Vagina (tissue), 2 donors: ENCODE results near the gene IL1RAPL2.

Experiments used
- POLR2A ChIP-seq, 2 donors: fragments of 450-650 bp; IDR thresholded peaks; one replicate each; pipeline ENCODE4 v1.6.1; 2017; ENCODE audit warnings: antibody characterized with exemption in 2 of 2, mild to moderate bottlenecking in 2 of 2, moderate library complexity in 2 of 2
- TF ChIP-seq, protein P1 (sequence below), 3 experiments: fragments of 450-650 bp in 2 of 3; fragments of 200-600 bp in 1 of 3; sonication (generic) in 1 of 3; IDR thresholded peaks; one replicate each; pipeline ENCODE4 v1.5.1; 2017 to 2019; ENCODE audit warnings: antibody characterized with exemption in 3 of 3, mild to moderate bottlenecking in 2 of 3, moderate library complexity in 2 of 3

- TF ChIP-seq, protein P1, sequence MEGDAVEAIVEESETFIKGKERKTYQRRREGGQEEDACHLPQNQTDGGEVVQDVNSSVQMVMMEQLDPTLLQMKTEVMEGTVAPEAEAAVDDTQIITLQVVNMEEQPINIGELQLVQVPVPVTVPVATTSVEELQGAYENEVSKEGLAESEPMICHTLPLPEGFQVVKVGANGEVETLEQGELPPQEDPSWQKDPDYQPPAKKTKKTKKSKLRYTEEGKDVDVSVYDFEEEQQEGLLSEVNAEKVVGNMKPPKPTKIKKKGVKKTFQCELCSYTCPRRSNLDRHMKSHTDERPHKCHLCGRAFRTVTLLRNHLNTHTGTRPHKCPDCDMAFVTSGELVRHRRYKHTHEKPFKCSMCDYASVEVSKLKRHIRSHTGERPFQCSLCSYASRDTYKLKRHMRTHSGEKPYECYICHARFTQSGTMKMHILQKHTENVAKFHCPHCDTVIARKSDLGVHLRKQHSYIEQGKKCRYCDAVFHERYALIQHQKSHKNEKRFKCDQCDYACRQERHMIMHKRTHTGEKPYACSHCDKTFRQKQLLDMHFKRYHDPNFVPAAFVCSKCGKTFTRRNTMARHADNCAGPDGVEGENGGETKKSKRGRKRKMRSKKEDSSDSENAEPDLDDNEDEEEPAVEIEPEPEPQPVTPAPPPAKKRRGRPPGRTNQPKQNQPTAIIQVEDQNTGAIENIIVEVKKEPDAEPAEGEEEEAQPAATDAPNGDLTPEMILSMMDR (IDR thresholded peaks at IDR 0.05), result no peak
- no peak for TF ChIP-seq POLR2A (IDR thresholded peaks at IDR 0.05)
Observed at GRCh38 chrX:105006103-105006502, 440.1 kb downstream of the IL1RAPL2 start.
